HG02763 (cell line): ENCODE results near the gene ALDH16A1.
"Not testable (repeated sequence)": the region's sequence is repeated elsewhere in the genome, so short reads cannot be mapped to it uniquely, and the experiment has no call there.

Experiments used
- ATAC-seq: cut with Tn5 transposase; IDR thresholded peaks from one replicate; pipeline ENCODE4 v1.9.1; 2021; ENCODE audit warnings: mild to moderate bottlenecking, moderate library complexity; ENCODE audit not compliant: unreplicated experiment

Gene ALDH16A1

GRCh38 chr19:49461656-49462055, 8.6 kb downstream of the ALDH16A1 start:
- ATAC-seq, result no peak

- ATAC-seq, result no peak
Observed at GRCh38 chr19:49462492-49462891, 9.5 kb downstream of the ALDH16A1 start.

GRCh38 chr19:49463960-49464740, 11.1 kb downstream of the ALDH16A1 start:
- no peak for ATAC-seq

GRCh38 chr19:49465371-49465770, 12.3 kb downstream of the ALDH16A1 start:
- no peak for ATAC-seq

GRCh38 chr19:49468199-49468598, 15.2 kb downstream of the ALDH16A1 start:
- no peak for ATAC-seq

- no peak for ATAC-seq
Observed at GRCh38 chr19:49468746-49469447, 15.9 kb downstream of the ALDH16A1 start.

GRCh38 chr19:49469828-49470614, 17.0 kb downstream of the ALDH16A1 start:
- ATAC-seq, result peak; percentile 45

- ATAC-seq, result no peak
Observed at GRCh38 chr19:49470615-49470978, 17.6 kb downstream of the ALDH16A1 start.

GRCh38 chr19:49472936-49473335, 19.9 kb downstream of the ALDH16A1 start:
- no peak for ATAC-seq

GRCh38 chr19:49473501-49473867, 20.5 kb downstream of the ALDH16A1 start:
- not testable (repeated sequence) for ATAC-seq

GRCh38 chr19:49473868-49474541, 21.0 kb downstream of the ALDH16A1 start, which contains the start of gene FLT3LG:
FLT3LG (plus strand) TSS chr19:49474215; CDS start chr19:49474640, 425 bp downstream.
- peak; percentile 62 for ATAC-seq

- ATAC-seq, result no peak
Observed at GRCh38 chr19:49474542-49474924, 21.5 kb downstream of the ALDH16A1 start.

- no peak for ATAC-seq
Observed at GRCh38 chr19:49475191-49475917, 22.3 kb downstream of the ALDH16A1 start.

- ATAC-seq, result no peak
Observed at GRCh38 chr19:49475995-49476880, 23.2 kb downstream of the ALDH16A1 start.

- ATAC-seq, result no peak
Observed at GRCh38 chr19:49479975-49480628, 27.1 kb downstream of the ALDH16A1 start.

- no peak for ATAC-seq
Observed at GRCh38 chr19:49481020-49481683, 28.1 kb downstream of the ALDH16A1 start.

- ATAC-seq, result no peak
Observed at GRCh38 chr19:49486232-49486631, 33.2 kb downstream of the ALDH16A1 start.

- ATAC-seq, result no peak
Observed at GRCh38 chr19:49486710-49487276, 33.8 kb downstream of the ALDH16A1 start.
